DMS79 treated with DMSO at 0.1 percent for 48 hours (cell line): Measurements from ENCODE around the gene PCDHA4.
"Not testable (repeated sequence)": the region's sequence is repeated elsewhere in the genome, so short reads cannot be mapped to it uniquely, and the experiment has no call there.

Experiments used
- DNase-seq: peaks from one replicate; lab custom pipeline; 2025; lab: John Stamatoyannopoulos, UW

The PCDHA4 gene

GRCh38 chr5:140806834-140807775 lies at the start of gene PCDHA4:
TSS of gene PCDHA4 (plus strand) at chr5:140807068.
- no peak for DNase-seq

GRCh38 chr5:140764177-140764973 lies 42.5 kb upstream of the PCDHA4 start:
- DNase-seq: no peak

- no peak for DNase-seq
Measured at GRCh38 chr5:140767444-140767843, 39.4 kb upstream of the PCDHA4 start.

GRCh38 chr5:140780512-140780911 lies 26.4 kb upstream of the PCDHA4 start:
- DNase-seq: no peak

- no peak for DNase-seq
Measured at GRCh38 chr5:140785905-140786686, 20.8 kb upstream of the PCDHA4 start, which contains the start of gene PCDHA1. TSS of gene PCDHA1 (plus strand) at chr5:140786140.

GRCh38 chr5:140787422-140787821 lies 19.4 kb upstream of the PCDHA4 start:
- not testable (repeated sequence) for DNase-seq

- not testable (repeated sequence) for DNase-seq
Measured at GRCh38 chr5:140787849-140788504, 18.9 kb upstream of the PCDHA4 start.

GRCh38 chr5:140791089-140791488 lies 15.8 kb upstream of the PCDHA4 start:
- DNase-seq: no peak

GRCh38 chr5:140794595-140795258 lies 12.1 kb upstream of the PCDHA4 start, which contains the start of gene PCDHA2:
TSS of gene PCDHA2 (plus strand) at chr5:140794852.
- DNase-seq: no peak

GRCh38 chr5:140795259-140795641 lies 11.6 kb upstream of the PCDHA4 start:
- DNase-seq: no peak

- not testable (repeated sequence) for DNase-seq
Measured at GRCh38 chr5:140796072-140796717, 10.7 kb upstream of the PCDHA4 start.

GRCh38 chr5:140796718-140797095 lies 10.2 kb upstream of the PCDHA4 start:
- DNase-seq: no peak

- DNase-seq: no peak
Measured at GRCh38 chr5:140800816-140801493, 5.9 kb upstream of the PCDHA4 start, which contains the start of gene PCDHA3. TSS of gene PCDHA3 (plus strand) at chr5:140801057.

GRCh38 chr5:140801494-140801841 lies 5.4 kb upstream of the PCDHA4 start:
- DNase-seq: no peak

- DNase-seq: not testable (repeated sequence)
Measured at GRCh38 chr5:140802381-140802780, 4.5 kb upstream of the PCDHA4 start.

- DNase-seq: no peak
Measured at GRCh38 chr5:140802781-140803271, 4.0 kb upstream of the PCDHA4 start.

GRCh38 chr5:140808241-140808888 lies 1.5 kb downstream of the PCDHA4 start:
- not testable (repeated sequence) for DNase-seq

GRCh38 chr5:140808889-140809291 lies 2.0 kb downstream of the PCDHA4 start:
- DNase-seq: no peak
